HL-60/S4 treated with retinoic acid at 250 ng/mL for 4 days and 3 days (cell line): ENCODE results near the gene ABCA3.
"Not testable (repeated sequence)": the region's sequence is repeated elsewhere in the genome, so short reads cannot be mapped to it uniquely, and the experiment has no call there.

Experiments
- in situ Hi-C: fragments of 300-500 bp; cut with MboI; formaldehyde crosslinking; loops from 2 replicates; pipeline ENCODE4 v1.7.0; 2022; ENCODE audit warnings: low sequenced_read_pairs

Gene ABCA3

DNA sequence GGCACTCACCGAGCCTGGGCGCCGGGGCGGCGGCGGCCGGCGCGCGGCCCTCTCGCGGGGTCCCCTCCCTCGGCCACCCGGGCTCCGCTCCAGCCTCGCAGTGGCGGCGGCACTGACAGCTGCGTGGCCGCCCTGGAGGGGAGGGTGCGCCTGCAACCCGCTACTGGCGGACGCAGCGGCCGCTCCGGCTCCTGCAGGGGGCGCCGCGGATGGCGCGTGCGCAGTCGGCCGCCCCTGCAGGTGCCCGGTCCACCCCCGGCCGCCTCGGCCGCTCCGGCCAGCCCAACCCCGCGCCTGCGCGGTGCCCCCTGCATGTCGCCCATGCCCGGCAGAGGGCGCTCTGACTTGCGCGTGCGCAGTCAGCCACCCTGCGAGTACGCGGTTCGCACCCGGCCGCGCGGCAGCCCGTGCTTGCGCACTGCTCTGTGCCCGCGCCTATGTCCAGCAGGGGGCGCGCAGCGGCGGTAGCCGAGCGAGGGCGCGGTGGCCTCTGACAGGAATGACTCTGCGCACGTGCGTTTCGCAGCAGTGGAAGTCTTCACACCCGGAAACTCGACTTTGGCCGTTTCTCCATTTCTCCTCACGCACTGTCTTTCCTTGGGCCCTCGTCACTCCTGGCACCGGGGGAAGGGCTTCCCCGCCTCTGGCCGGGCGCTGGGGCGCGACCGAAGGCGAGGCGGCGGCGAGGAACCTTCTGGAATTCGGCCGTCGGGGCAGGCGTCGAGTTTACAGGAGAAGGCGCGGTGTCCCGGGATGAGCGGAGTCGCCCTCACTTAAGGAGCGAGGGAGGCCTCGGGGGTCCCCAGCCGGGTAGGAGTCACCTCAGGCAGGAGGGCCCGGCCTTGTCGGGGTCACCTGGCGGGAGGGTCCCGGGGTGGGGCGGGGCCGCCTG lies at the start of gene ABCA3:
Gene ABCA3, minus strand, starts transcription at position 165 of the 892 bp plus-strand sequence. CDS start 14,262 bp downstream, outside the sequence.
- in situ Hi-C loops, result no loop called here

DNA sequence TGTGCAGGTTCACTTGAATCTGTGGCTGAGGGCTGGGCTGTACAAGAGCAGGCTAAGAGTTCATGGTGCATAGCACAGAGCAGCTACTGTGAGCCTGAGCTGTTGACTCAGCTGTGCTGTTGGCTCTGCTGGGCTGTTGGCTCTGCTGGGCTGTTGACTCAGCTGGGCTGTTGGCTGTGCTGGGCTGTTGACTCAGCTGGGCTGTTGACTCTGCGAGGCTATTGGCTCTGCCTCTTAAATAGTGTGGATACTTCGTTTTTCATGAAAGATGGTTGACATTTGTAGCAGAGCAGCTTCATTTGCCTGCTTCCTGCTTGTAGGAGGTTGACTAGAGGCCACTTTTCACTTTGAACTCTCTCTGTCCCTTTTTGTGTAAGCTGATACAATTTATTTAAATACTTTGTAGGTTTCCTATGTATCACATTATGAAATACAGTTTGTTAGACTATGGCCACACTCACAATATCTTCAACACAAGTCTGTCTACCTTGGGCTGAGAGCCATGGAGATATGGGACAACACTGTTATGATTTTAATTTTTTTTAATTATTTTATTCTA lies 48.4 kb upstream of the ABCA3 start:
- in situ Hi-C loops, result no loop called here

- in situ Hi-C loops, result no loop called here
Observed at GRCh38 chr16:2388139-2388874, 47.8 kb upstream of the ABCA3 start.

- in situ Hi-C loops, result no loop called here
Observed at GRCh38 chr16:2386990-2387389, 46.5 kb upstream of the ABCA3 start.

- in situ Hi-C loops, result not testable (repeated sequence)
Observed at GRCh38 chr16:2385982-2386381, 45.5 kb upstream of the ABCA3 start.

DNA sequence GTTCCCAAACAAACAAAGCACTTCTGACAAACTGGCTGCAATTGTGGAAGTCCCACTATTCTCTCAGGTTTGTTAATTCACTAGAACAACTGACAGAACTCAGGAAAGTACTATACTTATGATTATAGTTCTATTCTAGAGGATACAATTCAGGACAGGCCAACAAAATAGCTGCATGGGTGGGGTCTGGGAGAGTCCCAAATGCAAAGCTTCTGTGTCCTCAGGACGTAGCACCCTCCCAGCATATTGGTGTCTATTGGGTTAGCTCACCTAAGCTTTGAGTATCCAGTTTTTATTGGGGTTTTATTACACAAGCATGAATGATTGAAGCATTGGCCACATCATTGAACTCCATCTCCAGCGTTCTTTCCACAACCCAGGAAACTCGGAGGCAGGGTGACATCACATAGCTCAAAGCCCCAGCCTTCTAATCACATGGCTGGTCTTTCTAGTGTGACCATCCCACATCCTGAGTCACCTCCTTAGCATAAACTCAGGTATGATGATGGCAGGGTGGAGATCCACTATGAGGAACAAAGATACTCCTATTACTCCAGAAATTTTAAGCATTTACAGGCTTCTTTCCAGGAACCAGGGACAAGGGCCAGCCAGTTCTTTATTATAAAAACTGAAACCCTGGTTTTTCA lies 44.8 kb upstream of the ABCA3 start:
- in situ Hi-C loops, result no loop called here

- in situ Hi-C loops, result no loop called here
Observed at GRCh38 chr16:2384426-2384825, 43.9 kb upstream of the ABCA3 start.

GRCh38 chr16:2383501-2383900 lies 43.0 kb upstream of the ABCA3 start:
- in situ Hi-C loops, result no loop called here

DNA sequence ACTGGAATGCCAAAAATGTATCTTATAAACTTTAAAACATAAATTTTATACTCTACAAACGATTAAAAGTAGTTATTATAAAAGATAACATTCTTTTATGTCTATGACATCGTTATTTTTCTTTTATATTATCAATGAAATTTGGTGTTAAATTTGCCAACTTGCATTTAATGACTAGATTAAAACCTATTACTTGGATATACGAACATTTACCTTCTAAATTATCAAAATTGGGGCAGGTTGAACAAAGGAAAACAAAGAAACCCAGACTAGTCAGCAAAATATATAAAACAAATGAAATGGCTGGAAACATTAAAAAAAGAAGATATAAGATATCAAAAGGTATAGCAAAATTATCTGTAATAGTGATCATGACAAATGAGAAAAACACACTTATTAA lies 34.1 kb upstream of the ABCA3 start:
- in situ Hi-C loops, result no loop called here

- in situ Hi-C loops, result no loop called here
Observed at GRCh38 chr16:2373176-2373575, 32.6 kb upstream of the ABCA3 start.

- in situ Hi-C loops, result no loop called here
Observed at GRCh38 chr16:2372684-2373083, 32.2 kb upstream of the ABCA3 start.

DNA sequence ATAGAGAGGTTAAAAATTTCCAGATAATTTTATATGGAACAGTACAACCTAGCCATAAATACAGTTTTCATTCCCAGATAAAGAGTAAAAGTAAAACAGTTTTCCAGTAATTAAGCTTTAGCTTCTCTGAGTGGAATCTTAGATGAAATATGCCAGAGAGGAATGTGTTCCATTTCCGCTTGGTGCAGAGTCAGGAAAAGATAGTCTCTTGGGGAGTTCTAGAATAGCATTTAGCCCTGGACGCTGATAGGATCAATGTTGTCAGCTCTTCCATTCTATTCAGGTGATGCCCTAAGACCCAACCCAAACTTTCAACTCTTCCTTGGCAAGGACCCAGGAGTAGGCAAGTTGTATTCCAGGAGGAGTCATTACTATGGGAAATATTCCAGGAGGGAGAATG lies 30.9 kb upstream of the ABCA3 start:
- in situ Hi-C loops, result no loop called here

DNA sequence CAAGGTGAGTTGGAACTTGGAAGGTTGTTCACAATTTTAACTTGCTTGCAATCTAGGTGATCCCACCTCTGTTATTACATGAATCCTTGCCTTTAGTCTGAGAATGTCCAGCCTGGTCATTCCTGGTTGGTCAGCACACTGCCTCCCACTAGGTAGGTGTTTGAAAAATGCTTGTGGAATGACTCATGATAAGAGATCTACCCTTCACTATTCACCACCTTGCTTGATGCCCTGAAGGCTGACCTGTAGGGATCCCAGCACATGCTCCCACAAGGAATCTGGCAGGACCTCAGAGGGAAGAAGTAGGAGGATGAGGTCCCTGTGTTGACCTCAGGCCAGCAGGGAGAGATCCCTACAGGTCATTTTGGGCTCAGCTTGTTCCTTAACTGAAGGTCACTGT lies 30.2 kb upstream of the ABCA3 start:
- in situ Hi-C loops, result no loop called here

DNA sequence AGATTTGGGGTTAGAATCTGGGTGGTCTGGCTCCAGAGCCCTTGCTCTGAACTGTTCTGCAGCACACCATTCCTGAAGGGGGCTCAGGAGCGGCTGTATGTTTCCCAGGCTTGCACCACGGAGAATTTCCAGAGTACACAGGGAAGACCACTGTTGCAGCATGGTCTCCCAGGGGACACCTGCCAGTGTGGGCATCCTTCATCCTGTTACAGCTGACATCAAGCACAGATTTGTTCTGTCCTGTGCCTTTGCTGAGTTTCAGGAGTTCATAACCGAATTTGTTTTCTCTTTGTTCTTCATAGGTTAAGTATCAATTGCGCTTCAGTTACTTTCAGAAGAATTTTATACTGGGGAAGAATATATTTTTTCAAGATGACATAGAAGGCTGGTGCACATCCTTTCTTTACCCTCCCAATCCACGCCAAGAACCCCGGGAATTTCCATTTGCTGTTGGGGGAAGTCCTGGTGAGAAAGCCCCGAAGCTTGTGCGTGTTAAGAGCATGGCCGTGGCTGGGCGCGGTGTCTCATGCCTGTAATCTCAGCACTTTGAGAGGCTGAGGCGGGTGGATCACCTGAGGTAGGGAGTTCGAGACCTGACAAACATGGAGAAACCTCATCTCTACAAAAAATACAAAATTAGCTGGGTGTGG lies 26.3 kb upstream of the ABCA3 start:
- in situ Hi-C loops, result no loop called here

- in situ Hi-C loops, result no loop called here
Observed at GRCh38 chr16:2365397-2366294, 25.1 kb upstream of the ABCA3 start.

GRCh38 chr16:2364638-2365210 lies 24.2 kb upstream of the ABCA3 start:
- in situ Hi-C loops, result no loop called here

GRCh38 chr16:2362218-2362617 lies 21.7 kb upstream of the ABCA3 start:
- in situ Hi-C loops, result no loop called here

DNA sequence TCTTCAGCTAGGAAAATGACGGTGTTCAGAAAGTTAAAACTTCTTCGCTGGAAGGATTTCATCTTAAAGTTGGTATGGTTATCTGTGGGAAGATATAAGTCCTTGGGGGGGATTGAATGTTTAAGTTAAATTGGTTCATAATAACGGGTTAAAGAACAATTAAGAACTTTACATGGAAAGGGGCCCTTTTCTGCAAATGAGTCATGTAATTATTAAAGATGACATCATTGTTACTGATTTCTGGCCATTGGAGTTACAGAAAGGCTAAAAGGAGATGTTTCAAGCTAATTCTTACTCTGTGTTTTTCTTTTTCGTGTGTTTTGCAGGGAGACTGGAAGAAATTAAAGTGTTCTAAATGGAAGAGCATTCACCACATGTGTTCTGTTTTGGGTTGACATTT lies 20.6 kb upstream of the ABCA3 start:
- in situ Hi-C loops, result no loop called here

DNA sequence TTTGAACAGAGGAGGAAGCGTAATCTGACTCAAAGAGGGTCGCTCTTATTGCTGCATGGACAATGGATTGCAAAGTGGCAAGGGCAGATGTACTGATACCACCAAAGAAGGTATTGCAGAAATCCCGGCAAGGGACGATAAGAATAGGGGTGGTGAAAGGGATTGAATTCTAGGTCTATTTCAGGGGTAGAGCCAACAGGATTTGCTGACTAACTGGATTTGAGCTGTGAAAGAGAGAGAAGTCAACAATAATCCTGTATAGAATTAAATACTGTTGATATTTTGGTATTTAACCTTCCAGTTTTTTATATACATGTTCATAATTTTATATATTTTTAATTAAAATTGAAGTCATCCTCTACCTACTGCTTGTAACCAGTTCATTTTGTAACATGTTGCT lies 19.4 kb upstream of the ABCA3 start:
- in situ Hi-C loops, result no loop called here
